ENCODE data around the gene EXOSC7.
"Not testable (repeated sequence)": the region's sequence is repeated elsewhere in the genome, so short reads cannot be mapped to it uniquely, and the experiment has no call there.

Gene EXOSC7

GRCh38 chr3:44976002-44976815 lies at the start of gene EXOSC7, which contains the start of gene ZDHHC3:
TSS of gene EXOSC7 (plus strand) at chr3:44976244. CDS start at chr3:44976278, 34 bp downstream.
TSS of gene ZDHHC3 (minus strand) at chr3:44976174. CDS start at chr3:44959436, 16,738 bp downstream.
- DNase-seq (ENCODE audit: low read depth) = peak; percentile 74

- no peak for DNase-seq (ENCODE audit: low read depth)
Observed at GRCh38 chr3:44926921-44927320, 49.1 kb upstream of the EXOSC7 start.

- no peak for DNase-seq (ENCODE audit: low read depth)
Observed at GRCh38 chr3:44927371-44927770, 48.7 kb upstream of the EXOSC7 start.

GRCh38 chr3:44929782-44930181 lies 46.3 kb upstream of the EXOSC7 start:
- no peak for DNase-seq (ENCODE audit: low read depth)

- no peak for DNase-seq (ENCODE audit: low read depth)
Observed at GRCh38 chr3:44930911-44931310, 45.1 kb upstream of the EXOSC7 start.

GRCh38 chr3:44931791-44932190 lies 44.3 kb upstream of the EXOSC7 start:
- no peak for DNase-seq (ENCODE audit: low read depth)

- no peak for DNase-seq (ENCODE audit: low read depth)
Observed at GRCh38 chr3:44932271-44932670, 43.8 kb upstream of the EXOSC7 start.

- DNase-seq (ENCODE audit: low read depth) = no peak
Observed at GRCh38 chr3:44932986-44933944, 42.8 kb upstream of the EXOSC7 start.

- DNase-seq (ENCODE audit: low read depth) = no peak
Observed at GRCh38 chr3:44939581-44940036, 36.4 kb upstream of the EXOSC7 start.

GRCh38 chr3:44942202-44942921 lies 33.7 kb upstream of the EXOSC7 start:
- DNase-seq (ENCODE audit: low read depth) = no peak

- DNase-seq (ENCODE audit: low read depth) = no peak
Observed at GRCh38 chr3:44948239-44948638, 27.8 kb upstream of the EXOSC7 start.

- DNase-seq (ENCODE audit: low read depth) = not testable (repeated sequence)
Observed at GRCh38 chr3:44949770-44950169, 26.3 kb upstream of the EXOSC7 start.

- DNase-seq (ENCODE audit: low read depth) = no peak
Observed at GRCh38 chr3:44950275-44950734, 25.7 kb upstream of the EXOSC7 start.

GRCh38 chr3:44952689-44953088 lies 23.4 kb upstream of the EXOSC7 start:
- DNase-seq (ENCODE audit: low read depth) = no peak

- DNase-seq (ENCODE audit: low read depth) = no peak
Observed at GRCh38 chr3:44954304-44954703, 21.7 kb upstream of the EXOSC7 start.

- DNase-seq (ENCODE audit: low read depth) = no peak
Observed at GRCh38 chr3:44954962-44955361, 21.1 kb upstream of the EXOSC7 start.

- no peak for DNase-seq (ENCODE audit: low read depth)
Observed at GRCh38 chr3:44955917-44956316, 20.1 kb upstream of the EXOSC7 start.

GRCh38 chr3:44957986-44958385 lies 18.1 kb upstream of the EXOSC7 start:
- DNase-seq (ENCODE audit: low read depth) = no peak

GRCh38 chr3:44958386-44958785 lies 17.7 kb upstream of the EXOSC7 start:
- DNase-seq (ENCODE audit: low read depth) = no peak

GRCh38 chr3:44960387-44961026 lies 15.5 kb upstream of the EXOSC7 start:
- DNase-seq (ENCODE audit: low read depth) = peak; percentile 69

- no peak for DNase-seq (ENCODE audit: low read depth)
Observed at GRCh38 chr3:44961888-44962287, 14.2 kb upstream of the EXOSC7 start.
